Spleen (tissue), 11 donors: Measurements from ENCODE around the gene FILIP1L. TPM values are rescaled to one million over a fixed set of nuclear protein-coding genes. Genes with fewer than 3 reads are reported as not detected.

Source experiments
- DNase-seq: peaks from one replicate; pipeline ENCODE4 v3.0.0-alpha.2; 2020
- H3K27ac ChIP-seq, 8 donors: fragments of 200-600 bp; sonication (generic) in 7 of 8; 1 replicate in 4 of 8; 2 replicates in 4 of 8; pipeline versions ENCODE4 v1.5.0 to v1.8.0; 2016 to 2021; ENCODE audit warnings: inconsistent platforms in 4 of 8, mild to moderate bottlenecking in 4 of 8, moderate library complexity in 1 of 8
- H3K27me3 ChIP-seq, 7 donors: fragments of 200-600 bp; sonication (generic) in 6 of 7; replicated peaks in 1 of 7; 1 replicate in 4 of 7; 2 replicates in 3 of 7; pipeline versions ENCODE4 v1.5.0 to v1.8.0; 2016 to 2021; ENCODE audit warnings: inconsistent platforms in 3 of 7, mild to moderate bottlenecking in 1 of 7
- H3K36me3 ChIP-seq, 6 donors: fragments of 200-600 bp; sonication (generic) in 5 of 6; 1 replicate in 4 of 6; 2 replicates in 2 of 6; pipeline versions ENCODE4 v1.5.0 to v1.8.0; 2016 to 2021; ENCODE audit warnings: inconsistent platforms in 2 of 6
- H3K4me1 ChIP-seq, 6 donors: fragments of 200-600 bp; sonication (generic) in 5 of 6; 1 replicate in 3 of 6; 2 replicates in 3 of 6; pipeline versions ENCODE4 v1.5.0 to v1.8.0; 2016 to 2021; ENCODE audit warnings: inconsistent platforms in 3 of 6
- H3K4me3 ChIP-seq, 8 donors: fragments of 200-600 bp; sonication (generic) in 7 of 8; 1 replicate in 4 of 8; 2 replicates in 4 of 8; pipeline versions ENCODE4 v1.5.0 to v1.8.0; 2016 to 2021; ENCODE audit warnings: inconsistent platforms in 4 of 8, mild to moderate bottlenecking in 4 of 8, moderate library complexity in 2 of 8
- H3K9me3 ChIP-seq, 8 donors: fragments of 200-600 bp; sonication (generic) in 7 of 8; 1 replicate in 4 of 8; 2 replicates in 4 of 8; pipeline versions ENCODE4 v1.5.0 to v1.8.0; 2016 to 2021; ENCODE audit warnings: inconsistent platforms in 4 of 8
- CTCF ChIP-seq, 11 experiments: fragments of 200-600 bp in 7 of 11; fragments of 450-650 bp in 4 of 11; sonication (generic) in 4 of 11; IDR thresholded peaks in 8 of 11; conservative IDR thresholded peaks in 3 of 11; 1 replicate in 7 of 11; 2 replicates in 4 of 11; pipeline versions ENCODE4 v1.4.0 to v1.8.0; 2016 to 2021; ENCODE audit warnings: antibody characterized with exemption in 11 of 11, inconsistent platforms in 4 of 11, mild to moderate bottlenecking in 1 of 11
- POLR2A ChIP-seq, 3 donors: fragments of 450-650 bp; IDR thresholded peaks; one replicate each; pipeline ENCODE4 v1.5.1; 2017; ENCODE audit warnings: antibody characterized with exemption in 3 of 3, mild to moderate bottlenecking in 1 of 3
- POLR2AphosphoS5 ChIP-seq, 3 donors: sonication (generic); formaldehyde crosslinking; IDR thresholded peaks; one replicate each; pipeline ENCODE4 v1.5.1; 2017; ENCODE audit warnings: antibody characterized with exemption in 3 of 3
- WGBS, 5 donors: extraction: QIAGEN DNeasy Blood & Tissue Kit in 3 of 5; methylation state at CpG; one replicate each; pipeline versions ENCODE4 v1.1.5 to v1.1.7; 2013 to 2018; 5-methylcytosine and 5-hydroxymethylcytosine counted together
- intact Hi-C: fragments of 100-400 bp; cut with DNase I; formaldehyde crosslinking; loops from one replicate; pipeline ENCODE4 v1.15.0; 2023; ENCODE audit warnings: low total_unique reads
- polyA plus RNA-seq, 3 donors: library from polyadenylated mRNA; stranded (reverse); fragments of 200-250 nt; gene quantifications; one replicate each; pipeline ENCODE4 v1.2.1, GENCODE V29; 2013
- total RNA-seq, 7 donors: library from RNA; depleted of rRNA in 3 of 7; stranded (reverse); fragments of >200 nt in 3 of 7; fragmentation: NEBNext Ultra II Directional in 4 of 7; extraction: Animal tissue kit (Norgen Biotek cat#: 25700) in 4 of 7; gene quantifications; one replicate each; pipeline versions ENCODE4 v1.1.0 to v1.2.1, GENCODE V29; 2016 to 2021
- donor health status: healthy with polysubstance abuse.
- donor health status: DM: no; HTN: no; CAD: no; lungs with moderate emphysema.
- donor health status: DM: no; HTN: no; CAD: no.
- donor health status: Bipolar disorder and iron deficiency.
- donor health status: healthy.
- donor health status: DM: no; HTN: no; CAD: no.
- donor health status: DM: yes; HTN: yes; CAD: no.

Gene FILIP1L
- total and polyA plus RNA-seq, 10 donors, result 11.1 to 47.7 (median 30.9) TPM

DNA sequence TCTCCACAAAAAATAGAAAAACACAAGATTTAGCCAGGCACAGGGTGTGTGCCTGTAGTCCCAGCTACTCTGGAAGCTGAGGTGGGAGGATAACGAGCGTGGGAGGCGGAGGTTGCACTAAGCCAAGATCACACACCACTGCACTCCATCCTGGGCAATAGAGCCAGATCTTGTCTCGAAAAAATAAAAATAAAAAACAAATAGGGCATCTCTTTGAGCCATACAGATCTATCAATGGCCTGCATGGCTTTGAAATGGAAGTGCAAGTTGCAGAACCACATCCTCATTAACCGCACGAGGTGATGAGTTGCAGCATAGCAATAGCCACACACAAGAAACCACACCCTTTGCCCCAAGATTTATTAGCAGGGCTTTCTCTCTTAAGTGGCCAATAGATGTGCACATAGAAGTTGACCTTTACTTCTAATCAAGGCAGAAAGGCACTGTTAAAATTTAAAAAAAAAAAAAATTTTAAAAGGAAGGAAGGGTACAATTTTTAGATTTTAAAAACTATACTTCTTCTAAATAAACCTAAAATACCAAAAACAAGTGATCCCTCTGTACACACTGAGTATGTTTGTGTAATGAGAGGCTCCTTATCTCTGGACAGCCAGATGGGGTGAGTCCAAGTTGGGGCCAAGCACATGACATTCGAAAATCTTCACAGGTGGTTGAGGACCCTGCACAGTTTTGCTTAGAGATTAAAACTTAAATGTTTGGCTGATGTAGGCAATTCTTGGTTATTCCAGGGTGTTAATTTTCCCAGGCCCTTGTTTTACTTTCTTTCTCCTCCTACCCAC, 53.4 kb downstream of the FILIP1L start:
- Histone ChIP-seq H3K36me3 (no peaks in the 10 kb centered on the region), H3K4me1 (peaks cover 0 to 22% (median 3%) of the 10 kb centered on the region in 6 donors), H3K27me3 (no peaks in the 10 kb centered on the region), H3K9me3 (no peaks in the 10 kb centered on the region), H3K4me3 (no peak overlapping the region), H3K27ac (no peak overlapping the region)
- WGBS, 5 donors, result 66 to 78% (median 69%) methylated on average over 7 of the region's 7 CpGs
- intact Hi-C loops, result loop anchor here (10.0 kb wide), 1 partner anchor 226 kb away; no protein-coding TSS in a partner anchor
- TF ChIP-seq POLR2A (IDR thresholded peaks at IDR 0.05) (no peak), POLR2AphosphoS5 (IDR thresholded peaks at IDR 0.05) (no peak), CTCF (IDR thresholded peaks at IDR 0.05 in 8 of 11, conservative IDR thresholded peaks at IDR 0.05 in 3 of 11) (no peak)
- no peak for DNase-seq

- DNase-seq, result no peak
- H3K27ac ChIP-seq, result no peak overlapping the region
- H3K27me3 ChIP-seq, result no peaks in the 10 kb centered on the region
- intact Hi-C loops, result no loop called here
- no peak for TF ChIP-seq POLR2A (IDR thresholded peaks at IDR 0.05)
- TF ChIP-seq POLR2AphosphoS5 (IDR thresholded peaks at IDR 0.05), result no peak
- TF ChIP-seq CTCF (IDR thresholded peaks at IDR 0.05 in 8 of 11, conservative IDR thresholded peaks at IDR 0.05 in 3 of 11), result no peak
- H3K4me1 ChIP-seq, result peaks cover 0 to 21% (median 3%) of the 10 kb centered on the region in 6 donors
- no peak overlapping the region for H3K4me3 ChIP-seq
- WGBS, 5 donors, result 88 to 95% (median 95%) methylated on average over 3 of the region's 3 CpGs
- H3K36me3 ChIP-seq, result no peaks in the 10 kb centered on the region
- no peaks in the 10 kb centered on the region for H3K9me3 ChIP-seq
Observed at GRCh38 chr3:100059472-100059871, 54.8 kb downstream of the FILIP1L start.

- 89 to 95% (median 92%) methylated on average over 8 of the region's 8 CpGs for WGBS, 5 donors
- Histone ChIP-seq H3K9me3 (no peaks in the 10 kb centered on the region), H3K4me3 (no peak overlapping the region), H3K36me3 (no peaks in the 10 kb centered on the region), H3K27me3 (no peaks in the 10 kb centered on the region), H3K4me1 (peaks cover 0 to 16% (median 0%) of the 10 kb centered on the region in 6 donors), H3K27ac (no peak overlapping the region)
- intact Hi-C loops, result no loop called here
- no peak for TF ChIP-seq POLR2AphosphoS5 (IDR thresholded peaks at IDR 0.05)
- TF ChIP-seq CTCF (IDR thresholded peaks at IDR 0.05 in 8 of 11, conservative IDR thresholded peaks at IDR 0.05 in 3 of 11), result no peak
- no peak for TF ChIP-seq POLR2A (IDR thresholded peaks at IDR 0.05)
- DNase-seq, result no peak
Observed at GRCh38 chr3:100057716-100058575, 56.4 kb downstream of the FILIP1L start.
